ENCODE measurements around the gene H3-3A. TPM values are rescaled to one million over a fixed set of nuclear protein-coding genes. Genes with fewer than 3 reads are reported as not detected.
"Not testable (repeated sequence)": the region's sequence is repeated elsewhere in the genome, so short reads cannot be mapped to it uniquely, and the experiment has no call there.

H3-3A gene
- total and polyA plus RNA-seq, 10 of the 15 experiments (the other 5 are each of a cell fraction or from before 2014, with no cell fraction given): 215 to 486 (median 393) TPM

DNA sequence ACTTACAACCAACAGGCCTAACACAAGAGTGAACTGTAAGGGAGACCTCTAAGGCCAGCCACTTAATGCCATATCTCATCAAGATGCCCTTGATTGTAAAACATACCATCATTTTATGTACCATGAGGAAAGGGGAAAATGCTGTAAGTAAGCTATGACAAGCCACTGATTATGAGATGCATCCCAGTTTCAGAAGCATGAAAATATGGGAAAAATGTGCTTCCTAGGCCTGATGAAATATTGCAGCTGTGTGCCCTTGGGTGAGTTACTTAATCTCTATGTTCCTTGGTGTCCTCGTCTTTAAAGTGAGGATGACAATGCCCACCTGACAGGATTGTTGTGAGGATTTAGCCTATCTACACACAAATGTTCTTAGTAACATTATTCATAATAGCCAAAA, 28.9 kb downstream of the H3-3A start:
- Histone ChIP-seq H3K4me3 (no peak overlapping the region), H2AFZ (ENCODE audit: control insufficient read depth, low read depth, low read length) (no peak overlapping the region), H3K79me2 (ENCODE audit: control insufficient read depth, insufficient read depth, low read length) (no peaks in the 10 kb centered on the region), H3K4me2 (ENCODE audit: control insufficient read depth, insufficient read depth) (no peak overlapping the region), H3K9me3 (replicated peaks; ENCODE audit: control insufficient read depth, insufficient read depth, low read length) (no peaks in the 10 kb centered on the region), H4K20me1 (ENCODE audit: control insufficient read depth, insufficient read depth) (no peaks in the 10 kb centered on the region), H3K27ac (ENCODE audit: control insufficient read depth, insufficient read depth) (no peak overlapping the region), H3K4me1 (ENCODE audit: control insufficient read depth, insufficient read depth, low read length) (no peaks in the 10 kb centered on the region), H3K9ac (ENCODE audit: control insufficient read depth, insufficient read depth, low read length) (no peak overlapping the region), H3K36me3 (ENCODE audit: control insufficient read depth in 2 of 2, insufficient read depth in 2 of 2, low read length in 1 of 2) (no peaks in the 10 kb centered on the region), H3K27me3 (replicated peaks in 1 of 2; ENCODE audit: control insufficient read depth in 2 of 2, insufficient read depth in 2 of 2, low read length in 1 of 2) (no peaks in the 10 kb centered on the region)
- no peak for TF ChIP-seq POLR2A (IDR thresholded peaks at IDR 0.05; ENCODE audit: low read depth, low read length)
- RAD21 ChIA-PET (ENCODE audit: unreplicated experiment): no interaction called here
- ATAC-seq (no peak), DNase-seq (ENCODE audit: low read depth, low spot score) (no peak), FAIRE-seq (no peak)
- SMC1A ChIA-PET (ENCODE audit: uncharacterized antibody, unreplicated experiment): no interaction called here
- WGBS (ENCODE audit: insufficient coverage, insufficient replicate concordance, low lambda C conversion rate, missing lambda C conversion rate): 87% methylated on average over 1 of the region's 1 CpG
- CTCF ChIA-PET: interaction anchor here (1.4 to 1.5 kb wide), 2 partner anchors 27 to 104 kb away, joined by 3 to 4 read pairs; no protein-coding TSS in a partner anchor
- in situ Hi-C loops (cut with MboI) (no loop called here), intact Hi-C loops (cut with micrococcal nuclease; ENCODE audit: unreplicated experiment) (no loop called here)
- POLR2A ChIA-PET: interaction anchor here (0.8 kb wide), 1 partner anchor 1761 kb away, joined by 3 read pairs; the partner anchor contains the start of gene NVL
- BruUV-seq (replicated peaks): no TSS peak

DNA sequence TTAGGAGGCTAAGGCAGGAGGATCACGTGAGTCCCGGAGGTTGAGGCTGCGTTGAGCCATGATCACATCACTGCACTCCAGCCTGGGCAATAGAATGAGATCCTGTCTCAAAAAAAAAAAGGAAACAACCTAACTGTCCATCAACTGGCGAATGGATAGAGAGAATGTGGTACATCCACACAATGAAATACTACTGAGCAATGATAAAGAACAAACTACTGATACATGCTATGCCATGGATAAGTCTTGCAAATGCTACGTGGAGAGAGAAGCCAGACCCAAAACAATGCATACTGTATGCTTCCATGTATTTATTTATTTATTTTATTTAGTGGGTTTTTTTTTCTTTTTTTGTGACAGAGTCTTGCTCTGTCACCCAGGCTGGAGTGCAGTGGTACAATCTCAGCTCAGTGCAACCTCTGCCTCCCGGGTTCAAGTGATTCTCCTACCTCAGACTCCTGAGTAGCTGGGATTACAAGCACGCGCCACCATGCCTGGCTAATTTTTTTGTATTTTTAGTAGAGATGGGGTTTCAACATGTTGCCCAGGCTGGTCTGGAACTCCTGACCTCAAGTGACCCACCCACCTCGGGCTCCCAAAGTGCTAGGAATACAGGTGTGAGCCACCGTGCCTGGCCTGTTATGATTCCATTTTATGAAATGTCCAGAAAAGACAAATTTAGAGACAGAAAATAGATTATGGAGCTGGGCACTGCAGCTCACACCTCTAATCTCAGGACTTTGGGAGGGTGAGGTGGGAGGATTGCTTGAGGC, 29.7 kb downstream of the H3-3A start:
- H3K9me3 ChIP-seq (replicated peaks; ENCODE audit: control insufficient read depth, insufficient read depth, low read length); H2AFZ ChIP-seq (ENCODE audit: control insufficient read depth, low read depth, low read length); ATAC-seq; DNase-seq (ENCODE audit: low read depth, low spot score); H3K4me2 ChIP-seq (ENCODE audit: control insufficient read depth, insufficient read depth); H3K9ac ChIP-seq (ENCODE audit: control insufficient read depth, insufficient read depth, low read length); in situ Hi-C loops (cut with MboI); RAD21 ChIA-PET (ENCODE audit: unreplicated experiment); H4K20me1 ChIP-seq (ENCODE audit: control insufficient read depth, insufficient read depth); H3K79me2 ChIP-seq (ENCODE audit: control insufficient read depth, insufficient read depth, low read length); H3K36me3 ChIP-seq (ENCODE audit: control insufficient read depth in 2 of 2, insufficient read depth in 2 of 2, low read length in 1 of 2); H3K4me3 ChIP-seq; FAIRE-seq; H3K27ac ChIP-seq (ENCODE audit: control insufficient read depth, insufficient read depth); intact Hi-C loops (cut with micrococcal nuclease; ENCODE audit: unreplicated experiment); H3K27me3 ChIP-seq (replicated peaks in 1 of 2; ENCODE audit: control insufficient read depth in 2 of 2, insufficient read depth in 2 of 2, low read length in 1 of 2); H3K4me1 ChIP-seq (ENCODE audit: control insufficient read depth, insufficient read depth, low read length); BruUV-seq (replicated peaks): not testable (repeated sequence)
- SMC1A ChIA-PET (ENCODE audit: uncharacterized antibody, unreplicated experiment): interaction anchor here (1.0 to 1.4 kb wide), 2 partner anchors 10 to 27 kb away, joined by 3 to 4 read pairs; no protein-coding TSS in a partner anchor
- CTCF ChIA-PET: interaction anchor here (1.0 to 2.1 kb wide), 6 partner anchors 24 to 130 kb away, joined by 3 to 14 read pairs (median 4); no protein-coding TSS in a partner anchor
- WGBS (ENCODE audit: insufficient coverage, insufficient replicate concordance, low lambda C conversion rate, missing lambda C conversion rate): 56% methylated on average over 10 of the region's 10 CpGs
- POLR2A ChIA-PET: interaction anchor here (0.8 kb wide), 1 partner anchor 1762 kb away, joined by 3 read pairs; the partner anchor contains the start of gene NVL

Data from GM12878 (cell line).